CD4-positive, alpha-beta memory T cell (primary cell): ENCODE data around the gene CDRT4. TPM values are rescaled to one million over a fixed set of nuclear protein-coding genes. Genes with fewer than 3 reads are reported as not detected.

Source experiments
- CTCF ChIA-PET: fragments of 350-600 bp; sonication (Branson Sonifier 250); formaldehyde crosslinking; loops from one replicate; lab custom pipeline; 2021; ENCODE audit warnings: inconsistent platforms; ENCODE audit not compliant: partially characterized antibody; lab: Charles Lee
- POLR2A ChIA-PET: fragments of 350-600 bp; sonication (Branson Sonifier 250); formaldehyde crosslinking; loops from one replicate; lab custom pipeline; 2021; ENCODE audit not compliant: partially characterized antibody; lab: Charles Lee
- DNase-seq, 5 donors: peaks; one replicate each; pipeline versions ENCODE4 v3.0.0 to v3.0.0-alpha.2; 2020 to 2022; ENCODE audit warnings: mixed read lengths in 1 of 5
- H3K27ac ChIP-seq: one replicate; pipeline ENCODE4 v1.7.0; 2013; ENCODE audit warnings: low read depth, low read length
- H3K27me3 ChIP-seq: 2 replicates; pipeline ENCODE4 v1.7.0; 2013; ENCODE audit warnings: mild to moderate bottlenecking, low read length, moderate library complexity; ENCODE audit not compliant: insufficient read depth
- H3K36me3 ChIP-seq: 2 replicates; pipeline ENCODE4 v1.7.0; 2013; ENCODE audit warnings: mild to moderate bottlenecking, low read length, moderate library complexity; ENCODE audit not compliant: insufficient read depth
- H3K4me1 ChIP-seq: 2 replicates; pipeline ENCODE4 v1.7.0; 2013; ENCODE audit warnings: mild to moderate bottlenecking, low read length, moderate library complexity; ENCODE audit not compliant: insufficient read depth
- H3K4me3 ChIP-seq, 2 donors: one replicate each; pipeline ENCODE4 v1.7.0; 2013; ENCODE audit warnings: low read length in 2 of 2, mild to moderate bottlenecking in 1 of 2
- H3K9me3 ChIP-seq, 2 donors: one replicate each; pipeline ENCODE4 v1.7.0; 2013; ENCODE audit warnings: low read length in 2 of 2, control low read depth in 1 of 2; ENCODE audit not compliant: control insufficient read depth in 1 of 2
- H3K27ac Mint-ChIP-seq, 7 donors: one replicate each; pipeline ENCODE4 v1.8.0; 2020 to 2021; ENCODE audit warnings: mixed read lengths in 7 of 7, mild to moderate bottlenecking in 6 of 7, inconsistent platforms in 3 of 7, moderate library complexity in 3 of 7
- H3K27me3 Mint-ChIP-seq, 2 donors: one replicate each; pipeline ENCODE4 v1.8.0; 2020 to 2021; ENCODE audit warnings: mixed read lengths in 2 of 2
- H3K36me3 Mint-ChIP-seq, 2 donors: one replicate each; pipeline ENCODE4 v1.8.0; 2020 to 2021; ENCODE audit warnings: mixed read lengths in 2 of 2, inconsistent platforms in 1 of 2, mild to moderate bottlenecking in 1 of 2
- H3K4me1 Mint-ChIP-seq, 4 donors: one replicate each; pipeline ENCODE4 v1.8.0; 2020 to 2021; ENCODE audit warnings: mixed read lengths in 4 of 4, mild to moderate bottlenecking in 1 of 4
- H3K4me3 Mint-ChIP-seq, 8 donors: one replicate each; pipeline ENCODE4 v1.8.0; 2020 to 2021; ENCODE audit warnings: mixed read lengths in 8 of 8, mild to moderate bottlenecking in 7 of 8, moderate library complexity in 6 of 8, inconsistent platforms in 3 of 8
- H3K9me3 Mint-ChIP-seq, 8 donors: one replicate each; pipeline ENCODE4 v1.8.0; 2020 to 2021; ENCODE audit warnings: mixed read lengths in 8 of 8, mild to moderate bottlenecking in 5 of 8, inconsistent platforms in 3 of 8, moderate library complexity in 1 of 8
- intact Hi-C: fragments of 100-400 bp; cut with micrococcal nuclease; formaldehyde crosslinking; loops from one replicate; pipeline ENCODE4 v1.15.1; 2023
- polyA plus RNA-seq, 2 donors: library from polyadenylated mRNA; unstranded; fragments of 300-500 nt; fragmentation: Illumina TruSeq; gene quantifications; one replicate each; pipeline ENCODE4 v1.2.3, GENCODE V29; 2021
- total RNA-seq, 2 experiments: library from RNA; stranded (reverse); gene quantifications; one replicate each; pipeline ENCODE4 v1.2.3, GENCODE V29; 2021

The CDRT4 gene
- total and polyA plus RNA-seq, 4 experiments from 2014 or later: 1.9 to 17.3 (median 5.8) TPM

DNA sequence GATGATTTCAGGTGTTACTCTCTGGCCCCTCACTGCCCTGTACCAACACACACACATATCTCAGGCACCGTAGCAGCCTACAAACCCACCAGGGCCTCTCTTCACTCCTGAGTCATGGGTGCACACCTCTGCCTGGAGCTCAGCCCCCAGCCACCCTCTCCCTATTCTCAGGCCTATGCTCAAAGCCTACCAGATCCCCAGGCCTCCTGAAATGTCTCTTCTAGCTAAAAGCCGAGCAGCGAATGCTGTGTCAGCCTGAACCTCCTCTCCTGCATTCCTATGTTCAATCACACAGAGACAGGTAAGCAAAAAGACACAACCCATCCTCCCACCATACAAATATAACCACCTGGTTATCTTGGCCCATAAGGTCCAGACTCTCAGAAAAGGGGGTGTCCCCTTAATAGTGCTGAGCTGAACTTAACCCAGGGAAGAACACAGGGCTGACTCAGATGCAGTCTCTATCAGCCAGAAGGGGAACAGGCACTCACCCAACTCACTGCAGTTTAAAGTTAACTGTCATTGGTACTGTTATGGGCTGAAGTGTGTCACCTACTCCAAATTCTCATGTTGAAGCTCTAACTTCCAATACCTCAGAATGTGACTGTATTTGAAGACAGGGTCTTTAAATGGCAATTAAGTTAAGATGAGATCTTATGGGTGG is 64.0 kb downstream of the CDRT4 start:
- H3K36me3 Mint-ChIP-seq: no peaks in the 10 kb centered on the region
- ChIA-PET POLR2A (no interaction called here), CTCF (no interaction called here)
- no peaks in the 10 kb centered on the region for H3K9me3 Mint-ChIP-seq
- intact Hi-C loops: no loop called here
- Histone ChIP-seq H3K9me3 (no peaks in the 10 kb centered on the region), H3K4me3 (no peak overlapping the region), H3K27ac (no peak overlapping the region), H3K36me3 (no peaks in the 10 kb centered on the region), H3K27me3 (no peaks in the 10 kb centered on the region), H3K4me1 (no peaks in the 10 kb centered on the region)
- no peaks in the 10 kb centered on the region for H3K4me1 Mint-ChIP-seq
- DNase-seq: no peak
- no peak overlapping the region for H3K4me3 Mint-ChIP-seq
- H3K27ac Mint-ChIP-seq: no peak overlapping the region
- H3K27me3 Mint-ChIP-seq: peaks cover 5 to 11% of the 10 kb centered on the region in 2 donors

- Histone ChIP-seq H3K9me3 (no peaks in the 10 kb centered on the region), H3K4me3 (no peak overlapping the region), H3K27me3 (no peaks in the 10 kb centered on the region), H3K4me1 (no peaks in the 10 kb centered on the region), H3K27ac (no peak overlapping the region), H3K36me3 (no peaks in the 10 kb centered on the region)
- DNase-seq: no peak
- POLR2A ChIA-PET: no interaction called here
- no peaks in the 10 kb centered on the region for H3K36me3 Mint-ChIP-seq
- H3K9me3 Mint-ChIP-seq: no peaks in the 10 kb centered on the region
- peaks cover 11 to 16% of the 10 kb centered on the region in 2 donors for H3K27me3 Mint-ChIP-seq
- H3K27ac Mint-ChIP-seq: no peak overlapping the region
- intact Hi-C loops: no loop called here
- H3K4me1 Mint-ChIP-seq: no peaks in the 10 kb centered on the region
- no peak overlapping the region for H3K4me3 Mint-ChIP-seq
- CTCF ChIA-PET: no interaction called here
Observed at GRCh38 chr17:15399443-15399842, 68.0 kb downstream of the CDRT4 start.

GRCh38 chr17:15398736-15399331 is 68.6 kb downstream of the CDRT4 start:
- Mint-ChIP-seq H3K4me3 (no peak overlapping the region), H3K9me3 (no peaks in the 10 kb centered on the region), H3K27ac (no peak overlapping the region), H3K27me3 (peaks cover 12 to 16% of the 10 kb centered on the region in 2 donors), H3K36me3 (no peaks in the 10 kb centered on the region), H3K4me1 (no peaks in the 10 kb centered on the region)
- DNase-seq: no peak
- Histone ChIP-seq H3K27ac (no peak overlapping the region), H3K4me3 (no peak overlapping the region), H3K27me3 (no peaks in the 10 kb centered on the region), H3K4me1 (no peaks in the 10 kb centered on the region), H3K9me3 (no peaks in the 10 kb centered on the region), H3K36me3 (no peaks in the 10 kb centered on the region)
- ChIA-PET POLR2A (no interaction called here), CTCF (no interaction called here)
- intact Hi-C loops: no loop called here

DNA sequence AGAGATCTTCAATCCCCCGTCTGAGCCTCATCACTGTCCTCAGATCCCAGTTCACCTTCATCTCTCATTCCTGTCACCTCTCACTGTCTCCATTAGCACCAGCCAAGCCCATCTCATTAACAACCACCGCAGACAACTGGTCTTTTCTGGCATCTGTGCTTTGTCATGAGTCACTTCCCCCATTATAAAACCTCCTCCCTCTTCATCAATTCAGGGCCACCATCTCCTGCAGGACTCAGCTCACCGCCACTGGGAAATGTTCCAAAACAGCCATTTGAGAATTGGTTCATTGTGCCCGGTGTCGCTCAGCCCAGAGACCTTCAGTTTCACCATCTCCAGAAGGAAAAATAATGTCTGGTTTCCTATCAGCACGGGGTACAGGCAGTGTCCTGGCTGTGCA is 69.1 kb downstream of the CDRT4 start:
- Mint-ChIP-seq H3K27me3 (peaks cover 13 to 14% of the 10 kb centered on the region in 2 donors), H3K4me1 (no peaks in the 10 kb centered on the region), H3K27ac (no peak overlapping the region), H3K4me3 (no peak overlapping the region), H3K36me3 (no peaks in the 10 kb centered on the region), H3K9me3 (peaks cover 0 to 3% (median 0%) of the 10 kb centered on the region in 8 donors)
- Histone ChIP-seq H3K27me3 (no peaks in the 10 kb centered on the region), H3K4me3 (no peak overlapping the region), H3K27ac (no peak overlapping the region), H3K9me3 (no peaks in the 10 kb centered on the region), H3K36me3 (no peaks in the 10 kb centered on the region), H3K4me1 (no peaks in the 10 kb centered on the region)
- ChIA-PET CTCF (no interaction called here), POLR2A (no interaction called here)
- intact Hi-C loops: no loop called here
- DNase-seq: no peak

DNA sequence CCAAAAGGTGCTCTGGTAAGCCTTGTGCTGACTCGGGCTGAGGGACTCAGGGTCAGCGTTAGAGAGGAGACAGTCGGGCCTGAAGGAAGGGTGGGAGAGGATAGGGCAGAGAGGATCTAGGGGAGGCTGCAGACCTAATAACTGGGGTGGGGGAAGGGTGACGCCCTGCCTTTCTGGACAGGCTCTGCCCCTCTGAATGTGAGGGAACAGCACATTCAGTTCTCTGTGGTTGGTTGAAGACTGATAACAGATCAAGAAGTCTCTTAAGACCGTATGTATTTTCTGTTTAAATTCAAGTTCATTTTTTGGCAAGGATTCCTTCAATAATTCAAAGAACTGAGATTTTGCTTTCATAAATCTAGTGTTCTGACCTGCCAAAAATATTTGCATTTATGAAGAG is 69.8 kb downstream of the CDRT4 start:
- no peaks in the 10 kb centered on the region for H3K36me3 Mint-ChIP-seq
- CTCF ChIA-PET: no interaction called here
- Histone ChIP-seq H3K9me3 (no peaks in the 10 kb centered on the region), H3K36me3 (no peaks in the 10 kb centered on the region), H3K4me3 (no peak overlapping the region), H3K4me1 (no peaks in the 10 kb centered on the region), H3K27ac (no peak overlapping the region), H3K27me3 (no peaks in the 10 kb centered on the region)
- intact Hi-C loops: no loop called here
- H3K27me3 Mint-ChIP-seq: peaks cover 13% of the 10 kb centered on the region in 2 donors
- H3K9me3 Mint-ChIP-seq: peaks cover 0 to 3% (median 0%) of the 10 kb centered on the region in 8 donors
- no peak for DNase-seq
- H3K4me1 Mint-ChIP-seq: no peaks in the 10 kb centered on the region
- H3K27ac Mint-ChIP-seq: no peak overlapping the region
- no peak overlapping the region for H3K4me3 Mint-ChIP-seq
- POLR2A ChIA-PET: no interaction called here

- CTCF ChIA-PET: interaction anchor here (1.0 kb wide), 1 partner anchor 108 kb away, joined by 6 read pairs; no protein-coding TSS in a partner anchor
- Mint-ChIP-seq H3K27ac (no peak overlapping the region), H3K4me1 (no peaks in the 10 kb centered on the region)
Observed at GRCh38 chr17:15395091-15395490, 72.3 kb downstream of the CDRT4 start.

DNA sequence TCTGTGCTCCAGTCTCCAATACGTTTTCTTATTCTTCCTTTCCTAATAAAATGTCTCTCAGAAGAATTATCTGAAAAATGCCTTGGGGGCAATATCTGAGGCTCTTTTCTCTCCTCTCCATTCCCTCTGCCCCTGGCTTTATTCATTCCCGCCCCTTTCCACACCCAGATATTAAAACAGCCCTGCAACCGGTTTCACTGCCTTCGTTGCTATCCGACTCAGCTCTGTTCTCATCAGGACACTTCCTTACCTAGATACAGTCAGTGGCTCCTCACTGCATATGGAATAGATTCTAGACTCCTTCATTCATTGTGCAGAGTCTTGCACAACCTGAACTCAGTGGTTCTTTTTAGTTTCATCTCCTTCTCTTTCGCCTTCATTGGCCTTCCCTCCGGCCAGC is 74.0 kb downstream of the CDRT4 start:
- no peak overlapping the region for H3K4me3 ChIP-seq
- Mint-ChIP-seq H3K27ac (no peak overlapping the region), H3K4me1 (no peaks in the 10 kb centered on the region), H3K9me3 (peaks cover 0 to 5% (median 0%) of the 10 kb centered on the region in 8 donors), H3K27me3 (peaks cover 9 to 16% of the 10 kb centered on the region in 2 donors), H3K36me3 (no peaks in the 10 kb centered on the region), H3K4me3 (no peak overlapping the region)
- intact Hi-C loops: no loop called here
- DNase-seq: no peak
- CTCF ChIA-PET: no interaction called here
- H3K27me3 ChIP-seq: no peaks in the 10 kb centered on the region
- no peaks in the 10 kb centered on the region for H3K9me3 ChIP-seq
- no peaks in the 10 kb centered on the region for H3K4me1 ChIP-seq
- POLR2A ChIA-PET: no interaction called here
- no peaks in the 10 kb centered on the region for H3K36me3 ChIP-seq
- no peak overlapping the region for H3K27ac ChIP-seq

More at GRCh38 chr17:15395091-15395490, 72.3 kb downstream of the CDRT4 start:
- DNase-seq: no peak
- Histone ChIP-seq H3K4me1 (no peaks in the 10 kb centered on the region), H3K27ac (no peak overlapping the region), H3K36me3 (no peaks in the 10 kb centered on the region), H3K27me3 (no peaks in the 10 kb centered on the region), H3K9me3 (no peaks in the 10 kb centered on the region), H3K4me3 (no peak overlapping the region)
- intact Hi-C loops: no loop called here
- H3K4me3 Mint-ChIP-seq: no peak overlapping the region
- H3K27me3 Mint-ChIP-seq: peaks cover 12 to 16% of the 10 kb centered on the region in 2 donors
- no peaks in the 10 kb centered on the region for H3K36me3 Mint-ChIP-seq
- POLR2A ChIA-PET: no interaction called here
- H3K9me3 Mint-ChIP-seq: peaks cover 0 to 3% (median 0%) of the 10 kb centered on the region in 8 donors
